Adrenal gland (tissue), 5 donors: ENCODE measurements around the gene NLRC5.

ENCODE experiments used
- POLR2A ChIP-seq, 2 donors: fragments of 450-650 bp; IDR thresholded peaks; one replicate each; pipeline ENCODE4 v1.6.1; 2017; ENCODE audit warnings: antibody characterized with exemption in 2 of 2, mild to moderate bottlenecking in 2 of 2, moderate library complexity in 1 of 2
- TF ChIP-seq, protein P1 (sequence below), 6 experiments: fragments of 450-650 bp in 4 of 6; fragments of 200-600 bp in 2 of 6; sonication (generic) in 1 of 6; IDR thresholded peaks; 1 replicate in 5 of 6; 2 replicates in 1 of 6; pipeline versions ENCODE4 v1.5.1 to v1.8.0; 2016 to 2021; ENCODE audit warnings: antibody characterized with exemption in 6 of 6, mild to moderate bottlenecking in 2 of 6, moderate library complexity in 1 of 6
- donor health status: DM: no; HTN: no; CAD: no.

DNA sequence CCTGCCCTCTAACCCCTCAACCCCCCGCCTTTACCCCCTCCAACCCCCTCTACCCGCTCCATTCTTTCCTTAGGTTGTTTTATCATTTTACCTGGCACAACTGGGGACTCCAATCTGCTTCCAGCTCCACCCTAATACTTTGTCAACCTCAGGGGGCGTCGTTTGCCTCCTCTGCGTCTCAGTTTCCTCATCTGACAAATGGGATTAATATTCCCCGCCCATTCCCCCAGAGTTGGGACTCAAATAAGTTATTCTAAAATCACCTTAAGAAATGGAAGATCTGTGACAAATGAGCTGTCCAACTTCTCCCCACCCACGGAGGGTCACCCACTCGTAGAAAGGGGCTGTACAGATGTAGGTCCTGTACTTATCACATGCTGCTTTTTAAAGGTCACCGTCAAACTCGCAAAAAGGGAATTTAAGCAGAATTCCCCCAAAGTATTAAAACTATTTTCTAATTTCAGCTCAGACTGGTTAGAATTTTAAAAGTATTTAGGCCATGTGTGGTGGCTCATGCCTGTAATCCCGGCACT is 62.4 kb downstream of the NLRC5 start:
- no peak for TF ChIP-seq POLR2A (IDR thresholded peaks at IDR 0.05)
- TF ChIP-seq, protein P1, sequence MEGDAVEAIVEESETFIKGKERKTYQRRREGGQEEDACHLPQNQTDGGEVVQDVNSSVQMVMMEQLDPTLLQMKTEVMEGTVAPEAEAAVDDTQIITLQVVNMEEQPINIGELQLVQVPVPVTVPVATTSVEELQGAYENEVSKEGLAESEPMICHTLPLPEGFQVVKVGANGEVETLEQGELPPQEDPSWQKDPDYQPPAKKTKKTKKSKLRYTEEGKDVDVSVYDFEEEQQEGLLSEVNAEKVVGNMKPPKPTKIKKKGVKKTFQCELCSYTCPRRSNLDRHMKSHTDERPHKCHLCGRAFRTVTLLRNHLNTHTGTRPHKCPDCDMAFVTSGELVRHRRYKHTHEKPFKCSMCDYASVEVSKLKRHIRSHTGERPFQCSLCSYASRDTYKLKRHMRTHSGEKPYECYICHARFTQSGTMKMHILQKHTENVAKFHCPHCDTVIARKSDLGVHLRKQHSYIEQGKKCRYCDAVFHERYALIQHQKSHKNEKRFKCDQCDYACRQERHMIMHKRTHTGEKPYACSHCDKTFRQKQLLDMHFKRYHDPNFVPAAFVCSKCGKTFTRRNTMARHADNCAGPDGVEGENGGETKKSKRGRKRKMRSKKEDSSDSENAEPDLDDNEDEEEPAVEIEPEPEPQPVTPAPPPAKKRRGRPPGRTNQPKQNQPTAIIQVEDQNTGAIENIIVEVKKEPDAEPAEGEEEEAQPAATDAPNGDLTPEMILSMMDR (IDR thresholded peaks at IDR 0.05): no peak
